HG03457 (cell line): Measurements from ENCODE around the gene COL9A2.

Source experiments
- ATAC-seq: cut with Tn5 transposase; IDR thresholded peaks from one replicate; pipeline ENCODE4 v1.9.1; 2021; ENCODE audit warnings: moderate number of reproducible peaks; ENCODE audit not compliant: unreplicated experiment

The COL9A2 gene

GRCh38 chr1:40305451-40305850 is 11.6 kb downstream of the COL9A2 start:
- ATAC-seq = no peak

- no peak for ATAC-seq
Observed at GRCh38 chr1:40303790-40304189, 13.3 kb downstream of the COL9A2 start.

GRCh38 chr1:40303051-40303771 is 13.9 kb downstream of the COL9A2 start:
- no peak for ATAC-seq

GRCh38 chr1:40302475-40302874 is 14.6 kb downstream of the COL9A2 start:
- ATAC-seq = no peak

GRCh38 chr1:40301541-40302299 is 15.4 kb downstream of the COL9A2 start:
- no peak for ATAC-seq

- ATAC-seq = no peak
Observed at GRCh38 chr1:40301066-40301465, 16.0 kb downstream of the COL9A2 start.

GRCh38 chr1:40300651-40301050 is 16.4 kb downstream of the COL9A2 start:
- ATAC-seq = no peak

- ATAC-seq = no peak
Observed at GRCh38 chr1:40300249-40300567, 16.9 kb downstream of the COL9A2 start.

GRCh38 chr1:40299366-40300248 is 17.5 kb downstream of the COL9A2 start:
- no peak for ATAC-seq

- ATAC-seq = no peak
Observed at GRCh38 chr1:40291293-40291692, 25.8 kb downstream of the COL9A2 start.

- no peak for ATAC-seq
Observed at GRCh38 chr1:40281853-40282252, 35.2 kb downstream of the COL9A2 start.

- ATAC-seq = no peak
Observed at GRCh38 chr1:40276122-40276521, 41.0 kb downstream of the COL9A2 start.

GRCh38 chr1:40274331-40274730 is 42.8 kb downstream of the COL9A2 start:
- ATAC-seq = no peak

- ATAC-seq = no peak
Observed at GRCh38 chr1:40273547-40274166, 43.4 kb downstream of the COL9A2 start.

GRCh38 chr1:40272653-40273213 is 44.4 kb downstream of the COL9A2 start:
- ATAC-seq = no peak

GRCh38 chr1:40270152-40270834 is 46.8 kb downstream of the COL9A2 start:
- ATAC-seq = no peak

GRCh38 chr1:40268211-40268610 is 48.9 kb downstream of the COL9A2 start:
- ATAC-seq = no peak

- ATAC-seq = no peak
Observed at GRCh38 chr1:40267767-40268187, 49.3 kb downstream of the COL9A2 start.

- no peak for ATAC-seq
Observed at GRCh38 chr1:40266786-40267535, 50.1 kb downstream of the COL9A2 start.
